ENCODE measurements around the gene RFX3.

Gene RFX3

DNA sequence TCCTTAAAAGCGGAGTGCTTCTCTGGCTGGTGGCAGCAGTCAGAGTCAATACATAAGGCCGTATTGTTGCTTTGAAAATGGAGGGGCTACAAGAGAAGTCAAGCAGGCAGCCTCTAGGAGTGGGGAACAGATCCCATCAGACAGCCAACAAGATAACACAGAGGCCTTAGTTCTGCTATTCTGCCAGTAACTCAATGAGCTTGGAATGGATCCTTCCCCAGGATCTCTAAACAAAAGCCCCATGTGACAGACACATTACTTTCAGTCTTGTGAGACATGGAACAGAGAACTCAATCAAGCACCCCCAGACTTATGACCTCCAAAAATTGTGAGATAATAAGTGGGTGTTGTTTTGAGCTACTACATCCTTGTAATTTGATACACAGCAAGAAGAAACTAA lies 158.6 kb downstream of the RFX3 start:
- H3K4me3 ChIP-seq (ENCODE audit: low read length): no peak overlapping the region
- H3K27me3 ChIP-seq (ENCODE audit: control insufficient read depth, insufficient read depth, low read length): no peaks in the 10 kb centered on the region
- H3K36me3 ChIP-seq (ENCODE audit: insufficient read depth, low read length): no peaks in the 10 kb centered on the region
- no peaks in the 10 kb centered on the region for H3K4me1 ChIP-seq (ENCODE audit: control insufficient read depth, insufficient read depth, low read length)
- no peak overlapping the region for H3K9ac ChIP-seq (ENCODE audit: low read depth, low read length)
- no peak overlapping the region for H3K4me2 ChIP-seq (ENCODE audit: low read length)
- no peaks in the 10 kb centered on the region for H3K9me3 ChIP-seq (replicated peaks; ENCODE audit: low read length)

DNA sequence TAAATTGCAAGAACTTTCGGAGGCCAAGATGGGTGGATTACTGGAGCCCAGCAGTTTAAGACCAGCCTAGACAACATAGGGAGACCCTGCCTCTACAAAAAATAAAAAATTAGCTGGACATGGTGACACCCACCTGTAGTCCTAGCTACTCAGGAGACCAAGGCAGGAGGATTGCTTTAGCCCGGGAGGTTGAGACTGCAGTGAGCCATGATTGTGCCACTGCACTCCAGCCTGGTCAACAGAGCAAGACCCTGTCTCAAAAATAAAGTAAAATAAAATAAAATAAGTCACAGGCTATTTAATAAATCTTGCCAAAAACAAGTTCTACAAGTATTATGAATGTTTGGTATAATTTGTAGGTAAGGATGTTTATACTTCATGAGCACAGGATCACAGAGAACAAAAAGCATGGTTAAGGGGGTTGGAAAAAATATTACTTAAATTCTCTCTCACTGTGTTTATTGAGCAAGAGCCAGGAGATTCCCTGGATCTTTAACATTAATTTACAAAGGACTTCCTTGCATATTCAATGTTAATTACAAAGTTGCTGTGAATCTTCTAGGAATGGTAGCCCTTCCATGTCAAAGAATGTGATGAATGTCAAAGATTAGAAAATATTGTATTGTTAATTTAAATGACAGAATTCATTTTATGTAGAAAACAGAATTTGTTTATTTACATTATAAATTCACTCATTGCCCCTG lies 164.0 kb downstream of the RFX3 start:
- Histone ChIP-seq H3K9ac (ENCODE audit: low read depth, low read length) (no peak overlapping the region), H3K4me1 (ENCODE audit: control insufficient read depth, insufficient read depth, low read length) (no peaks in the 10 kb centered on the region), H3K27me3 (ENCODE audit: control insufficient read depth, insufficient read depth, low read length) (no peaks in the 10 kb centered on the region)

DNA sequence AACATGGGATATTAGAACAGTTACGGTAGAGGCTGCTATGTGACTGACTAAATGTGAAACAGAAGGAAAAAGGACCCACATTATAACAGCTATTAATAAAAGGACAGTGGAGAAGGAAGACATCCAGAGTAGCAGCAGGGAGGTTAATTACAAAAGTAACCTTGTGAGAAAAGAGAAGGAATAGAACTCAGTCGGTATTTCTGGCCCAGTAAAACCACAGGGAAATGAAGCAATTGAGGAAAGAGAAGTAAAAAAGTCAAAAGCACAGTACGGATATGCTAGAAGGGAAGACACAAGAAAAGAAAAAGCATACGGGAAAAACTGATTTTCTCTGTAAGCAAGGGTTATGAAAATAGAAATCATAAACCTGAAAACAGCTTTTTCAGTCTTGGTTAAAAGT lies 164.7 kb downstream of the RFX3 start:
- Histone ChIP-seq H3K27me3 (ENCODE audit: control insufficient read depth, insufficient read depth, low read length) (no peaks in the 10 kb centered on the region), H3K4me1 (ENCODE audit: control insufficient read depth, insufficient read depth, low read length) (no peaks in the 10 kb centered on the region), H3K9me3 (replicated peaks; ENCODE audit: low read length) (no peaks in the 10 kb centered on the region), H3K9ac (ENCODE audit: low read depth, low read length) (no peak overlapping the region), H3K36me3 (ENCODE audit: insufficient read depth, low read length) (no peaks in the 10 kb centered on the region), H3K4me2 (ENCODE audit: low read length) (no peak overlapping the region), H3K4me3 (ENCODE audit: low read length) (no peak overlapping the region)

More for the DNA sequence above, 164.0 kb downstream of the RFX3 start:
- H3K4me2 ChIP-seq (ENCODE audit: low read length): no peak overlapping the region
- no peaks in the 10 kb centered on the region for H3K36me3 ChIP-seq (ENCODE audit: insufficient read depth, low read length)
- H3K9me3 ChIP-seq (replicated peaks; ENCODE audit: low read length): no peaks in the 10 kb centered on the region
- no peak overlapping the region for H3K4me3 ChIP-seq (ENCODE audit: low read length)

DNA sequence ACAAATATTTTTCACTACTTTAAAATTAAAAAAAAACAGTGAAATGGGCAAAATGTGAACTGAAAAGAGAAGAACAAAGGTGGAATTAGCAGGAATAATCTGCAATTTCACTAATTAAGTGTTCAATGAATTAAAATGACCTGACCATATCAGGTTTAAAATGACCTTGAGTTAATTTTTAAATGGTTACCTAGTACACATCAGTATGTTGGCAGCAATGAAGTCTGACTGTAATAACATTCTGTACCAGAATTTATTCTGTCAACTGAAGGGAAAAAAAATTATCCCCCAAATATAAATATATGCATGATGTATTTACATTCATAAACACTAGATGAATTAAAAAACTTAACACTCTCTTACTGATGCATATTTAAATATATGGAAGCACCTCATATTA lies 165.6 kb downstream of the RFX3 start:
- H3K4me3 ChIP-seq (ENCODE audit: low read length): no peak overlapping the region
- no peaks in the 10 kb centered on the region for H3K27me3 ChIP-seq (ENCODE audit: control insufficient read depth, insufficient read depth, low read length)
- H3K36me3 ChIP-seq (ENCODE audit: insufficient read depth, low read length): no peaks in the 10 kb centered on the region
- H3K4me2 ChIP-seq (ENCODE audit: low read length): no peak overlapping the region
- no peak overlapping the region for H3K9ac ChIP-seq (ENCODE audit: low read depth, low read length)
- no peaks in the 10 kb centered on the region for H3K9me3 ChIP-seq (replicated peaks; ENCODE audit: low read length)
- H3K4me1 ChIP-seq (ENCODE audit: control insufficient read depth, insufficient read depth, low read length): no peaks in the 10 kb centered on the region

DNA sequence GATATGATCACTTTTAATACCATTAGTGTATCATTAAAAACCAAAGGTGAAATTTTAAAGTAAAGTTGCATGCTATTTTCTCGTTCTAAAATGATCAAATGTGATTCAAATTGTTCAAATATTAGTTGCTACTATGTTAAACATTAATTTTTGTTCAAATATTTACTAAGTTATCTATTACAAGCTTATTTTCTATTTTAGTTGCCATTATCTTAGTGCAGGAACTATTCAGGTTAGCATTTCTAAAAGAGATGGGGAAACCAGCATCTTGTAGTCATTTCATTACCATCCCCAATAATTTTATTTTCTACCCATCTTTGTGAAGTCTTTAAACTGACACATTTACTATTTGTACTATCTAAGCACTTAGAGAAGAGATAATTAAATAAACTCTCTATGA lies 166.0 kb downstream of the RFX3 start:
- H3K36me3 ChIP-seq (ENCODE audit: insufficient read depth, low read length): no peaks in the 10 kb centered on the region
- no peak overlapping the region for H3K9ac ChIP-seq (ENCODE audit: low read depth, low read length)
- no peak overlapping the region for H3K4me3 ChIP-seq (ENCODE audit: low read length)
- no peak overlapping the region for H3K4me2 ChIP-seq (ENCODE audit: low read length)
- H3K27me3 ChIP-seq (ENCODE audit: control insufficient read depth, insufficient read depth, low read length): no peaks in the 10 kb centered on the region
- no peaks in the 10 kb centered on the region for H3K9me3 ChIP-seq (replicated peaks; ENCODE audit: low read length)
- no peaks in the 10 kb centered on the region for H3K4me1 ChIP-seq (ENCODE audit: control insufficient read depth, insufficient read depth, low read length)

DNA sequence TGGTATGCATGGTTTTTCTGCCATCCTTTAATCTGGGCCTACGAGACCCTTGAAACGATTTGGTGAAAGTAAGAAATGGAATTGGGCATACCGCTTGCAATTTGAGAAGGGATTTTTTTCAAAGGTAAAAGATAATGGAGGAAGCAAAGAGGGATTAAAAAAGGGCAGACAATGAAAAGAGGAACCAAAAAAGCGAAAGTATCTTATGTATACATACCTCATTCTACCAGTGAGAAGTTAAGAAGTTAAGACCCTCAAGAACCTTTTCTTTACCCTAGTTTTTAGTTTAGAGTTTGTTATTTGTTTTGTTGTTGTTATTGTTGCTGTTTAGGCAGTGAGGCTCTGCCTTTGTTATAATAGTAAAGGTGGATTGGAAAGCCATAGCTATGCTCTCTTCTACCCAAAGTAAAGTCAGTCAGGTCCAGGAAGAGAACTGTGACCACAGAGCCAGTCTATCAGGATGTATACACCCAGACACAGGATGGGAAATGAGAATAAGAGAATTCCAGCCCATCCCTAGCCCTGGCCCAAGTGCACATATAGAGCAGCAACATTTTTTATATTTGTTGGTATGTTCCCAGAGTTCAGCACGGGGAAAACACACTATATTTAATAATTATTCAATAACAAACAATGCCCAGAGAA lies 166.6 kb downstream of the RFX3 start:
- H3K4me2 ChIP-seq (ENCODE audit: low read length): no peak overlapping the region
- H3K4me1 ChIP-seq (ENCODE audit: control insufficient read depth, insufficient read depth, low read length): no peaks in the 10 kb centered on the region
- H3K27me3 ChIP-seq (ENCODE audit: control insufficient read depth, insufficient read depth, low read length): no peaks in the 10 kb centered on the region
- no peaks in the 10 kb centered on the region for H3K9me3 ChIP-seq (replicated peaks; ENCODE audit: low read length)
- no peaks in the 10 kb centered on the region for H3K36me3 ChIP-seq (ENCODE audit: insufficient read depth, low read length)
- no peak overlapping the region for H3K9ac ChIP-seq (ENCODE audit: low read depth, low read length)
- no peak overlapping the region for H3K4me3 ChIP-seq (ENCODE audit: low read length)

DNA sequence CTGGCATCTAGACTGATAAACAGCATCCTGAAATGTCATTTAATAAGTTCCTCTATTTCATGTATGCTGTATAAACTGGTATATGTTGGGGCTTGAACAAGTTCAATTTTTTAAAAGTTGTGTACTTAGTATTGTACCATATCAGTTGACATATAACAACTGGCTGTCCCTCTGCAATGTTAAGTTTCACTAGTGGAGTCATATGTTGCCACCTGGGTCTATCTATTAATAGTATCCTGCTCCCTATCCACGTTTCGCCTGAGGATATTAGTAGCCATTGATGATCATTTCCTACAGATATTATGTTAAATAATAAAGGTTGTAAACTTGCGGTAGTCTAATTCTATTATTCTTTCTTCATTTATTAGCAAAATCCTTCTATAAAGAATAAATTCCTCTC lies 177.6 kb downstream of the RFX3 start:
- no peak overlapping the region for H3K4me3 ChIP-seq (ENCODE audit: low read length)
- no peaks in the 10 kb centered on the region for H3K4me1 ChIP-seq (ENCODE audit: control insufficient read depth, insufficient read depth, low read length)
- no peak overlapping the region for H3K4me2 ChIP-seq (ENCODE audit: low read length)

DNA sequence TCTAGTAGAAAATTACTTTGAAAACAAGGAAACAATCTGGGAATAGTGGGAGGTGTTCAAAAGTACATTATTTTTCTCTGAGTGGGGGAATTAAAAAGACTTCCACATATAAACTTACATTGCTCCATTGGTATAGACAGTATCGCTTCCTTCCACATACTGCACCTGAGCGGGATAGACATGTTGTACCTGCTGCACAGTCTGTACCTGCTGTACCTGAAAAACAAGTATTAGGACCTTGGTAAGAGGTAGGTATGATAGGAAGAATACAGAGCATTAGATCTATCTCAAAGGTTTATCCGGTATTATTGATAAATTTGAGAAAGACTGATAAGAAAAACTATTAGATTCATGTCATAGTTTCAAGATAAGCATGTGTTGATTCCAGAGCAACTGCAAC lies 179.3 kb downstream of the RFX3 start:
- H3K9me3 ChIP-seq (replicated peaks; ENCODE audit: low read length): no peaks in the 10 kb centered on the region
- H3K36me3 ChIP-seq (ENCODE audit: insufficient read depth, low read length): no peaks in the 10 kb centered on the region
- H3K9ac ChIP-seq (ENCODE audit: low read depth, low read length): no peak overlapping the region
- H3K4me1 ChIP-seq (ENCODE audit: control insufficient read depth, insufficient read depth, low read length): no peaks in the 10 kb centered on the region
- H3K4me2 ChIP-seq (ENCODE audit: low read length): no peak overlapping the region
- H3K4me3 ChIP-seq (ENCODE audit: low read length): no peak overlapping the region
- H3K27me3 ChIP-seq (ENCODE audit: control insufficient read depth, insufficient read depth, low read length): no peaks in the 10 kb centered on the region

More for the DNA sequence above, 177.6 kb downstream of the RFX3 start:
- no peaks in the 10 kb centered on the region for H3K9me3 ChIP-seq (replicated peaks; ENCODE audit: low read length)
- no peaks in the 10 kb centered on the region for H3K36me3 ChIP-seq (ENCODE audit: insufficient read depth, low read length)
- no peaks in the 10 kb centered on the region for H3K27me3 ChIP-seq (ENCODE audit: control insufficient read depth, insufficient read depth, low read length)
- no peak overlapping the region for H3K9ac ChIP-seq (ENCODE audit: low read depth, low read length)

DNA sequence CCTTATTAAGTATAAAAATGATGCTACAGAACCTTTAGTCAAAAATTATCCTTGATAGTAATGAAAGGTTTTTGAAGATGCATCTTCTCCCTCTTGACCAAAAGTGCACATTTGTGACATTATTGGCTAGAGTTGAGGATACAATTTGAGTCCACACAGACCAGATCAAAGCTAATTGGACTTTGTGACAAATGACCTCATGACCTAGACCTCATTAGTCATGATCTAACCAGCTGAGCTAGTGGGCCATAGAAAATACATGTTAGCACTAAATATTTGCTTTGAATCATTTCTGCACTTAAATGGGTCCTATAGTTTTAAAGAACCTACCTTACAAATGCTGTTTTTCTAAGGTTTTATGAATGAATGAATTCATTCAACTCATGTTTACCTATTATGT lies 182.1 kb downstream of the RFX3 start:
- H3K36me3 ChIP-seq (ENCODE audit: insufficient read depth, low read length): no peaks in the 10 kb centered on the region
- H3K9me3 ChIP-seq (replicated peaks; ENCODE audit: low read length): no peaks in the 10 kb centered on the region
- no peaks in the 10 kb centered on the region for H3K4me1 ChIP-seq (ENCODE audit: control insufficient read depth, insufficient read depth, low read length)
- H3K9ac ChIP-seq (ENCODE audit: low read depth, low read length): no peak overlapping the region
- no peaks in the 10 kb centered on the region for H3K27me3 ChIP-seq (ENCODE audit: control insufficient read depth, insufficient read depth, low read length)
- no peak overlapping the region for H3K4me3 ChIP-seq (ENCODE audit: low read length)
- no peak overlapping the region for H3K4me2 ChIP-seq (ENCODE audit: low read length)

DNA sequence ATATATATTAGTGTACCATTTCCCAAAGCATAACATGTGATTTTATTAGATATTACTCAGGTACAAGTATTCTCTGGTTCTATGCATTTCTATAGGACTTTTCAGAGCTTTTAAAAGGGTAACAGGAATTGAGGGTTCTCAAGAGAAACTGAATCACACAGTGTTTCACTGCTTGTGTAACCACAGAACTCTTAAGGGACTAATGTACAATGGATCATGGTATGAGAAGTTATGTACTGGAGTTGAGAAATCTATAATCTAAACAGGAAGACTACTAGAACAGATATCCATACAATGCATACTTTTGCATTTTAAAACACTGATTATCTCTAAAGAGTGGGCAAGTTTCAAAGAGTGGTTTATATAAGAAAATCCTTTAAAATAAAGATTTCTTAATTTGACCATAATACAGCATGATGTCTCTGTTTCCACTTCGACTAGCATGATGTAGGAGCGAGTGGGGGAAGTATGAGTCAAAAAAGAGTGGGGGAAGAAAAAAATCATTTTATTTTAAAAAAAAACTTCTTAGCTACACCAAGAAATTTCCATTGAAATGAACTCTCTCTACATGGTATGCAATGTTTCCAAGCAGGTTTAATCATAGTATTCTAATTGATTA lies 183.5 kb downstream of the RFX3 start:
- H3K4me2 ChIP-seq (ENCODE audit: low read length): no peak overlapping the region
- H3K9me3 ChIP-seq (replicated peaks; ENCODE audit: low read length): no peaks in the 10 kb centered on the region
- no peak overlapping the region for H3K9ac ChIP-seq (ENCODE audit: low read depth, low read length)
- H3K4me1 ChIP-seq (ENCODE audit: control insufficient read depth, insufficient read depth, low read length): no peaks in the 10 kb centered on the region
- H3K27me3 ChIP-seq (ENCODE audit: control insufficient read depth, insufficient read depth, low read length): no peaks in the 10 kb centered on the region
- no peaks in the 10 kb centered on the region for H3K36me3 ChIP-seq (ENCODE audit: insufficient read depth, low read length)
- no peak overlapping the region for H3K4me3 ChIP-seq (ENCODE audit: low read length)

DNA sequence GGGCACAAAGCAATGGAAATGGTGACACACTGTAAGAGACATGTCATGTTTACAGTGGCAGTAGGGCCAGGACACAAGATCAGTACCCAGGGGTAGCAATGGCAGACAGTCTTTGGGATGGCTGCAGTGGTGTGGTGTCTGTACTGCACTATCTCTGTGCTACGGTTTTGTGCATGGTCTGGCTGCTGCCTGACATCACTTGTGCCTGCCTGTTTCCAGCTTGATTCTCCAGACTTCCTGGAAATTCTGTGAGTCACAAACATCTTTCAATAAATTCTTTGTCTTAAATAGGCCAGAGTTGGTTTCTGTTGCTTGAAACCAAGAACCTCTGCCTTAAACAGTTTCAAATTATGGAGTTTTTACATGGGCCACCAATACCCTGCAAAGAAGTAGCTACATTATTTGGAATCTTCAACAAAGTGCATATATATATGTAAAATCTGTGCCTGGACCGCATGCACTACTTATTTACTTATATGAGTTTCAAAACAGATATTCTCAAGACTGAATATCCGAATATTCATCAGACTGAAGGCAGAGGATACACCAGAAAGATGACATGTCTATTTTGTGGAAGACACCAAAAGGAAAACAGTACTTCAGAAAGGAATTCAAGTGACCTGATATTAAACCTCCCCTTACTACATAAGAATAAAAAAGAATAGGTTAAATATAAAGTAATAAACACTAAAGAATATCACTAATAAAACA lies 188.1 kb downstream of the RFX3 start:
- no peak overlapping the region for H3K4me3 ChIP-seq (ENCODE audit: low read length)
- no peaks in the 10 kb centered on the region for H3K36me3 ChIP-seq (ENCODE audit: insufficient read depth, low read length)
- H3K4me1 ChIP-seq (ENCODE audit: control insufficient read depth, insufficient read depth, low read length): no peaks in the 10 kb centered on the region
- H3K4me2 ChIP-seq (ENCODE audit: low read length): no peak overlapping the region
- no peak overlapping the region for H3K9ac ChIP-seq (ENCODE audit: low read depth, low read length)
- no peaks in the 10 kb centered on the region for H3K27me3 ChIP-seq (ENCODE audit: control insufficient read depth, insufficient read depth, low read length)
- no peaks in the 10 kb centered on the region for H3K9me3 ChIP-seq (replicated peaks; ENCODE audit: low read length)

Measured in skeletal muscle satellite cell (primary cell).